AG09309 (cell line): ENCODE results near the gene MRPL36.

Experiments used
- DNase-seq: peaks from one replicate; pipeline ENCODE4 v3.0.0-alpha.2; 2010; ENCODE audit warnings: low read depth
- H3K4me3 ChIP-seq: 2 replicates; pipeline ENCODE4 v1.5.1; 2011; ENCODE audit warnings: mild to moderate bottlenecking, low read depth, low read length, moderate library complexity; ENCODE audit not compliant: control insufficient read depth
- TF ChIP-seq, protein P1 (sequence below): IDR thresholded peaks from 2 replicates; pipeline ENCODE4 v1.5.1; 2011; ENCODE audit warnings: mild to moderate bottlenecking, low read depth, low read length, inconsistent platforms; ENCODE audit not compliant: insufficient read depth, control insufficient read depth; ENCODE audit errors: missing control alignments

Gene MRPL36

DNA sequence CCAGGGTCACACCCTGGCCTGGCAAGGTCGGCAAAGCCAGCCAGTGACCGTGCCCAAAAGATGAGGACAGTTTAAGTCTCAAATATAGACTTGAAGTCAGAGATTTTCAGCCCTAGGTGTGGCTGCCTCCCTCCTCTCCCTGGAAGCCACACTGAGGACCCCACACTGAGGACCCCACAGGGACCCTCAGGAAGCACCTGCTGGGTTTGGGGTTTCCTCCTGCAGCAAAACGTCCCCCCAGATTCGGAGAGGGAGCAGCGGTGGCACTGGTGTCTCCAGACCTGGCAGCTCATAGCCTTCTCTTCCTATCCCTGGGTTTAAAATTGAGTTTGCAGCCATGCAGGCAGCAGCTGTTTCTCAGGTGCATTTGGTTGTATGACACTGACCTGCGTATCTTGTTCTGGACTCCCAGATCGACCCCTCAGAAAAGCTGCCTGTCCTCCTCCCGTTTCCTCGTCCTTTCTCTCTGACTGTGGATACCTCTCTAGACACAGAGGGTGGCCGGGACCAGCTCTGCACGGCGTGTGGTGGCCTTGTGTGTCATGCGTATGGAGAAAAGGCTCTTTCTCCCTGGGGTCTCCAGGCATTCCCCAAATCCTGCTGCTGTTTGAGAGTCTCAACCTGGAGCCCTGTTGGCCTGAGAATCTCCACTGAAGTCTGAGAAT, 36.6 kb downstream of the MRPL36 start:
- no peak overlapping the region for H3K4me3 ChIP-seq
- no peak for DNase-seq
- TF ChIP-seq, protein P1, sequence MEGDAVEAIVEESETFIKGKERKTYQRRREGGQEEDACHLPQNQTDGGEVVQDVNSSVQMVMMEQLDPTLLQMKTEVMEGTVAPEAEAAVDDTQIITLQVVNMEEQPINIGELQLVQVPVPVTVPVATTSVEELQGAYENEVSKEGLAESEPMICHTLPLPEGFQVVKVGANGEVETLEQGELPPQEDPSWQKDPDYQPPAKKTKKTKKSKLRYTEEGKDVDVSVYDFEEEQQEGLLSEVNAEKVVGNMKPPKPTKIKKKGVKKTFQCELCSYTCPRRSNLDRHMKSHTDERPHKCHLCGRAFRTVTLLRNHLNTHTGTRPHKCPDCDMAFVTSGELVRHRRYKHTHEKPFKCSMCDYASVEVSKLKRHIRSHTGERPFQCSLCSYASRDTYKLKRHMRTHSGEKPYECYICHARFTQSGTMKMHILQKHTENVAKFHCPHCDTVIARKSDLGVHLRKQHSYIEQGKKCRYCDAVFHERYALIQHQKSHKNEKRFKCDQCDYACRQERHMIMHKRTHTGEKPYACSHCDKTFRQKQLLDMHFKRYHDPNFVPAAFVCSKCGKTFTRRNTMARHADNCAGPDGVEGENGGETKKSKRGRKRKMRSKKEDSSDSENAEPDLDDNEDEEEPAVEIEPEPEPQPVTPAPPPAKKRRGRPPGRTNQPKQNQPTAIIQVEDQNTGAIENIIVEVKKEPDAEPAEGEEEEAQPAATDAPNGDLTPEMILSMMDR = no peak

DNA sequence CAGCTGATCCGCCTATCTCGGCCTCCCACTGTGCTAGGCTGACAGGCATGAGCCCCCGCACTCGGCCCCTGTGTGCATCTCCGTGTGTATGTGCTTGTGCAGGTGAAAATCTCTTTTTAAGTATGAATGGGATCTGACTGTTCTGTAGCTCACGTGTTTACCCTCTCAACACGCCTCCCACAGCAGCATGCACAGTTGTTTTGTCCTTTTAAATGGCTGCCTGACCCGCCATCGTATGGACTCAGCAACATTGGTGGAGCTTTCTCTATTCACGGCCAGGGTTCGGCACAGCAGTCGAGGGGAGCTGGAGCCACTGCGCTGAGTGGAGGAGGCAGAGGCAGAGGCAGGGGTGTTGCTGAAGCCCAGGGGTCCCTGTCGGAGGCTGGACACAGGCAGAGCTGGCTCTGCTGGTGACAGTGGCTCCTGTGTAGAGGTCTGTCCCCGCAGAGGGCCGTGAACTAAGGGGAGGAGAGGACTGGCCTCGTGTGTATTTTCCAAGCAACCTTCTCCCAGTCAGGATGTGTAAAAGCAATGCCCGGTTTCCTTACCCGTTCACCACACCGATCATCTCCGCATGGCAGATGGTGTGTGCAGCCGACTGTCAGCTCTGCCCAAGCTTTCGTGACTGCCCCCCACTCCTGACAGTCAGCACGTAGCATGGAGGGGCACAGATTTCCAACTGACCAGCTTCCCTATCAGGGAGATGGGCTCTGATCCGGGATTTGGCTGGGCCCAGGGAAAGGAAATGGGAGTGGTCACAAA, 37.3 kb downstream of the MRPL36 start:
- no peak overlapping the region for H3K4me3 ChIP-seq
- TF ChIP-seq, protein P1 = no peak
- no peak for DNase-seq

DNA sequence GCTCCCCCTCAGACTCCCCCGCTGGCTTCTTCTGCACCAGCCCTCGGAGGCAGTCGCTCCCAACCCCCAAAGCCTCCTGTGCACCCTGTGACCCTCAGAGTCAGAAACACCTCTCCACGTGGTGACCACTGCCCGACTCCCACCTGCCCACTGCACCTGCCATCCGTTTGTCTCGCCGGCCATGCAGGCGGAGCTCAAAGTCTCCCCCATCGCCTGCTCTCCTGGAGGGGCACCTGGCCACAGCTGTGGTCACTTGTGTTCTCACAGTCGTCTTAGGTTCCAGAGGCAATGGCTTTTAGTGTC, 38.2 kb downstream of the MRPL36 start:
- no peak overlapping the region for H3K4me3 ChIP-seq
- DNase-seq = no peak
- TF ChIP-seq, protein P1 = no peak

DNA sequence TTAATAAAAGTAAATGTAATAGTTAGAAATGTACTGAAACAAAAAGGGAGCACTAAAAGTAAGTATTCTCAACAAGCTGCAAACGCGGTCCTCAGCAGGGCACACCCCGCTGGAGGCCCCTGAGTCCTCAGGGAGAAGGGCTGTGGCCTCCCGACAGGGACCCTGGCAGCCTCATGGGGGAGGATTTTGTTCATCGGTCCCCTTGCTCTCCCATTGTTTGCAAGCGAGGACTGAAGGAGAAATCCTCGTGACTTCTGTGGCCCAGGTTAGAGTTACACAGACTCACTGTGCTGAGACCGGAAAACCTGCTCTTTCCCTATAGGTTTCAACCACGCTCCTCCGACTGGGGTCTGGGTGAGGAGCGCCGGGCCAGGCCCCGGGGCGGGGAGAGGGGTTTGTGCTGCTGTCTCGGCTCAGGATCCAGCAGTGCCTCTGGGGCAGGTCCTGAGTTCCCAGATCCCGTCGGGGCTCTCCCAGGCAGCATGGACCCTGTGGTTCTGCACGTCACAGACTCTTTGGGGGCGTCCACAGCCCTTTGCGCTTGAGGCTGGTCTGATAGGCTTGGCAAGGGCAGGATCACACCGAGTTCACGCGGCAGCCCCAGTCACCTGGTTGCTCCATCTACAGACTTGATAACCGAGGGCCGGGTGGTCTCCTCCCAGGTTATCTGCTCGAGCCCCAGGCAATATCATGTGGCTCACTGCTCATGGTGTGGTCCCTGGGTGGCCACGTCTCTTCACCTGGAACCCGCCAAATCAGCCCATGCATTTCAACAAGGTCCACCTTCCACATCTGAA, 38.8 kb downstream of the MRPL36 start:
- no peak overlapping the region for H3K4me3 ChIP-seq
- TF ChIP-seq, protein P1 = no peak
- no peak for DNase-seq

DNA sequence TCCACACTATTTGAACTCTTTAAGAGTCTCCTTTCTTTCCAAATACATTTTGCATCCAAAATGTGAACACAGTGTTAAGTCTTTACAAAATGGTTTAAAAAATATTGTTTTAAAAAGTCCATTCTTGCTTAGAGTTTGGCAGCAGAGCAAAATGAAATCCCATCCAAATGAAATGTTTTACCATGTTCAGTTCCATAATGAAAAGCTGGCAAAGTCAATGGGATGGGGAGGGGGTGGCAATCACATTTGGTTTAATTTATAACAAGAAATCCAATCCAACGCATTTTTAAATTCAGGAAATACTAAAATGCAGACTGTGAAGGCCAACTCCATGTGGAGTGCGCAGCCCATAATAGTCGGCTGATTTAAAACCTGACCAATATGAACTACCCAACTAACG, 39.4 kb downstream of the MRPL36 start:
- no peak overlapping the region for H3K4me3 ChIP-seq
- no peak for DNase-seq
- TF ChIP-seq, protein P1 = no peak

DNA sequence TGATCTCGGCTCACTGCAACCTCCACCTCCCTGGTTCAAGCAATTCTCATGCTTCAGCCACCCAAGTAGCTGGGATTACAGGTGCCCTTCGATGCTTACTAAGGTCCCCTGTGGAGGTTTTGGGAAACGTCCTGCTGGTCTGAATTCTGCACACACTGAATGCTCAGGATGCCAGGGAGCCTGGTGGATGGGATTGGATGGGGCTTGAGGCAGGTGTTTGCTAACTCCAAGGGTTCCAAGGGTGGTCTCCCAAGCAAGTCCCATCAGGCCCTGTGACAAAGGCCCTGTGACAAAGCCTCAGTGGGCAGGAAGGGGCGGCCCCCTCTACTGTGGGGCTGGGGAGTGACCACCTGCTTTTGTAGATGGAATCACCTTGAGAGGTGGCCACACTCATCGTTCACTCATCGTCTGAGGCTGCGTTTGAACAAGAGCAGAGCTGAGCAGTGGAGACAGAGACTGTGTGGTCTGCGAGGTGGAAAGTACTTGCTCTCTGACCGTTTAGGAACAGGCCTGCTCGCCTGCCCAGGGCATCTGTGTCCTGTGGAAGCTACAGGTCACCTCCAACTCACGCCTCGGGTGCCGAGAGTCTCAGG, 40.2 kb downstream of the MRPL36 start:
- DNase-seq = no peak
- no peak overlapping the region for H3K4me3 ChIP-seq
- TF ChIP-seq, protein P1 = no peak
